Spleen (tissue), 11 donors: Measurements from ENCODE around the gene ZNF789. TPM values are rescaled to one million over a fixed set of nuclear protein-coding genes. Genes with fewer than 3 reads are reported as not detected.
"Not testable (repeated sequence)": the region's sequence is repeated elsewhere in the genome, so short reads cannot be mapped to it uniquely, and the experiment has no call there.

Source experiments
- DNase-seq: peaks from one replicate; pipeline ENCODE4 v3.0.0-alpha.2; 2020
- H3K27ac ChIP-seq, 8 donors: fragments of 200-600 bp; sonication (generic) in 7 of 8; 1 replicate in 4 of 8; 2 replicates in 4 of 8; pipeline versions ENCODE4 v1.5.0 to v1.8.0; 2016 to 2021; ENCODE audit warnings: inconsistent platforms in 4 of 8, mild to moderate bottlenecking in 4 of 8, moderate library complexity in 1 of 8
- H3K27me3 ChIP-seq, 7 donors: fragments of 200-600 bp; sonication (generic) in 6 of 7; replicated peaks in 1 of 7; 1 replicate in 4 of 7; 2 replicates in 3 of 7; pipeline versions ENCODE4 v1.5.0 to v1.8.0; 2016 to 2021; ENCODE audit warnings: inconsistent platforms in 3 of 7, mild to moderate bottlenecking in 1 of 7
- H3K36me3 ChIP-seq, 6 donors: fragments of 200-600 bp; sonication (generic) in 5 of 6; 1 replicate in 4 of 6; 2 replicates in 2 of 6; pipeline versions ENCODE4 v1.5.0 to v1.8.0; 2016 to 2021; ENCODE audit warnings: inconsistent platforms in 2 of 6
- H3K4me1 ChIP-seq, 6 donors: fragments of 200-600 bp; sonication (generic) in 5 of 6; 1 replicate in 3 of 6; 2 replicates in 3 of 6; pipeline versions ENCODE4 v1.5.0 to v1.8.0; 2016 to 2021; ENCODE audit warnings: inconsistent platforms in 3 of 6
- H3K4me3 ChIP-seq, 8 donors: fragments of 200-600 bp; sonication (generic) in 7 of 8; 1 replicate in 4 of 8; 2 replicates in 4 of 8; pipeline versions ENCODE4 v1.5.0 to v1.8.0; 2016 to 2021; ENCODE audit warnings: inconsistent platforms in 4 of 8, mild to moderate bottlenecking in 4 of 8, moderate library complexity in 2 of 8
- H3K9me3 ChIP-seq, 8 donors: fragments of 200-600 bp; sonication (generic) in 7 of 8; 1 replicate in 4 of 8; 2 replicates in 4 of 8; pipeline versions ENCODE4 v1.5.0 to v1.8.0; 2016 to 2021; ENCODE audit warnings: inconsistent platforms in 4 of 8
- POLR2A ChIP-seq, 3 donors: fragments of 450-650 bp; IDR thresholded peaks; one replicate each; pipeline ENCODE4 v1.5.1; 2017; ENCODE audit warnings: antibody characterized with exemption in 3 of 3, mild to moderate bottlenecking in 1 of 3
- POLR2AphosphoS5 ChIP-seq, 3 donors: sonication (generic); formaldehyde crosslinking; IDR thresholded peaks; one replicate each; pipeline ENCODE4 v1.5.1; 2017; ENCODE audit warnings: antibody characterized with exemption in 3 of 3
- WGBS, 5 donors: extraction: QIAGEN DNeasy Blood & Tissue Kit in 3 of 5; methylation state at CpG; one replicate each; pipeline versions ENCODE4 v1.1.5 to v1.1.7; 2013 to 2018; 5-methylcytosine and 5-hydroxymethylcytosine counted together
- intact Hi-C: fragments of 100-400 bp; cut with DNase I; formaldehyde crosslinking; loops from one replicate; pipeline ENCODE4 v1.15.0; 2023; ENCODE audit warnings: low total_unique reads
- polyA plus RNA-seq, 3 donors: library from polyadenylated mRNA; stranded (reverse); fragments of 200-250 nt; gene quantifications; one replicate each; pipeline ENCODE4 v1.2.1, GENCODE V29; 2013
- total RNA-seq, 7 donors: library from RNA; depleted of rRNA in 3 of 7; stranded (reverse); fragments of >200 nt in 3 of 7; fragmentation: NEBNext Ultra II Directional in 4 of 7; extraction: Animal tissue kit (Norgen Biotek cat#: 25700) in 4 of 7; gene quantifications; one replicate each; pipeline versions ENCODE4 v1.1.0 to v1.2.1, GENCODE V29; 2016 to 2021
- TF ChIP-seq, protein P1 (sequence below), 11 experiments: fragments of 200-600 bp in 7 of 11; fragments of 450-650 bp in 4 of 11; sonication (generic) in 4 of 11; IDR thresholded peaks in 8 of 11; conservative IDR thresholded peaks in 3 of 11; 1 replicate in 7 of 11; 2 replicates in 4 of 11; pipeline versions ENCODE4 v1.4.0 to v1.8.0; 2016 to 2021; ENCODE audit warnings: antibody characterized with exemption in 11 of 11, inconsistent platforms in 4 of 11, mild to moderate bottlenecking in 1 of 11
- donor health status: healthy with polysubstance abuse.
- donor health status: DM: no; HTN: no; CAD: no; lungs with moderate emphysema.
- donor health status: DM: no; HTN: no; CAD: no.
- donor health status: Bipolar disorder and iron deficiency.
- donor health status: healthy.
- donor health status: DM: no; HTN: no; CAD: no.
- donor health status: DM: yes; HTN: yes; CAD: no.

Gene ZNF789
- total and polyA plus RNA-seq, 10 donors, result 8.9 to 22.5 (median 13.6) TPM

DNA sequence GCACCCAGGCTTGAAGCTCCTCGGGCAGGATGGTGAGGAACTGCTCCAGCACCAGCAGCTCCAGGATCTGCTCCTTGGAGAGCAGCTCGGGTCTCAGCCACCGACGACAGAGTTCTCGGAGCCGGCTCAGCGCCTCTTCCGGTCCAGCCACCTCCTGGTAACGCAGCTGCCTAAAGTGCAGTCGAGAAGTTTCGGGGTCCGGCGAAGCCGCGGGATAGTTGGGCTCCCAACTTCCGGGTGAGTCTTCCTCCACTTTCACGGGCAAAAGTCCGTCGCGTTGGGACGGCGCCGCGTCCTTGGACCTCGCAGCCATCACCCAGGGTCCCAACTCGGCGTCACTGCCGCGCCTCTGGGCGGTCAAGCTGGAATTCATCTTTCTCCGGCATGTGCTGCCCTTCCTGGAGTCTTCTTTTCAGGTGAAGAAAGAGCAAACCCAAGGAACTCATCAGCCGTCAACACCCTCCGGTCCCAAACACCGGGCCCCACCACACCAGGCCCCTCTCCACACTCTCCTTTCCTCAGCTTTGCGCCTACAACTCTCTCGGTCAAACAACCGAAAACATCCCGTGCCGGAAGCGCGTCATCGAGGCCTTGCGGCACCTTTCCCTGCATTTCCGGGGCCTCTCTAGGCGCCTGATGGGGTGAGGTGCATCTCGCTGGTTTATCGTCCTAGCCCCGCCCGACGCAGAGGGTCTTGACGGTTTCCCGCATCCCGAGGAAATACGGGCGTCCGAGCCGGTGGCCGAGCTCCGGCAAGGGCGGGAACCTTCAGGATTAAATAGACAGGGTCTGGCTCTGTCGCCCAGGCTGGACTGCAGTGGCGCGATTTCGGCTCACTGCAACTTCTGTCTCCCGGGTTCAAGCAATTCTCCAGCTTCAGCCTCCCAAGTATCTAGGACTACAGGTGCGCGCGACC lies 27.3 kb downstream of the ZNF789 start, which contains the start of gene ZNF394:
ZNF394 (minus strand) TSS at position 561 of the 916 bp plus-strand sequence; CDS start at position 373, 188 bp downstream.
- H3K27ac ChIP-seq, result peak within 1 kb of the TSS; percentile 84 to 100 (median 98)

DNA sequence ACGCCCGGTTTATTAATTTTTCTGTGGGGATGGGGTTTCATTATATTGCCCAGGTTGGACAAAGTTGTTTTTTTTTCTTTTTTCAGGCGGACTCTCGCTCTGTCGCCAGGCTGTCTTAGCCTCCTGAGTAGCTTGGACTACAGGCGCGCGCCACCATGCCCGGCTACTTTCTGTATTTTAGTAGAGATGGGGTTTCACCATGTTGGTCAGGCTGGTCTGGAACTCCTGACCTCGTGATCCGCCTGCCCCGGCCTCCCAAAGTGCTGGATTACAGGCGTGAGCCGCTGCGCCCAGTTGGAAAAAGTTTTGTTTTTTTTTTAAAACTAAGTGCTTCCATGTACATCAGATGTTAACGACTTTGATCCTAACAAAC lies 27.9 kb downstream of the ZNF789 start:
- Histone ChIP-seq H3K36me3 (peaks cover 0 to 32% (median 21%) of the 10 kb centered on the region in 6 donors), H3K27me3 (no peaks in the 10 kb centered on the region), H3K27ac (peak overlapping the region; percentile 84 to 100 (median 98)), H3K4me3 (peak overlapping the region; percentile 85 to 99 (median 97)), H3K9me3 (peaks cover 0 to 2% (median 0%) of the 10 kb centered on the region in 8 donors), H3K4me1 (peaks cover 24 to 67% (median 49%) of the 10 kb centered on the region in 6 donors)
- TF ChIP-seq, protein P1, sequence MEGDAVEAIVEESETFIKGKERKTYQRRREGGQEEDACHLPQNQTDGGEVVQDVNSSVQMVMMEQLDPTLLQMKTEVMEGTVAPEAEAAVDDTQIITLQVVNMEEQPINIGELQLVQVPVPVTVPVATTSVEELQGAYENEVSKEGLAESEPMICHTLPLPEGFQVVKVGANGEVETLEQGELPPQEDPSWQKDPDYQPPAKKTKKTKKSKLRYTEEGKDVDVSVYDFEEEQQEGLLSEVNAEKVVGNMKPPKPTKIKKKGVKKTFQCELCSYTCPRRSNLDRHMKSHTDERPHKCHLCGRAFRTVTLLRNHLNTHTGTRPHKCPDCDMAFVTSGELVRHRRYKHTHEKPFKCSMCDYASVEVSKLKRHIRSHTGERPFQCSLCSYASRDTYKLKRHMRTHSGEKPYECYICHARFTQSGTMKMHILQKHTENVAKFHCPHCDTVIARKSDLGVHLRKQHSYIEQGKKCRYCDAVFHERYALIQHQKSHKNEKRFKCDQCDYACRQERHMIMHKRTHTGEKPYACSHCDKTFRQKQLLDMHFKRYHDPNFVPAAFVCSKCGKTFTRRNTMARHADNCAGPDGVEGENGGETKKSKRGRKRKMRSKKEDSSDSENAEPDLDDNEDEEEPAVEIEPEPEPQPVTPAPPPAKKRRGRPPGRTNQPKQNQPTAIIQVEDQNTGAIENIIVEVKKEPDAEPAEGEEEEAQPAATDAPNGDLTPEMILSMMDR (IDR thresholded peaks at IDR 0.05 in 8 of 11, conservative IDR thresholded peaks at IDR 0.05 in 3 of 11), result no peak
- TF ChIP-seq POLR2AphosphoS5 (IDR thresholded peaks at IDR 0.05), result no peak
- no peak for TF ChIP-seq POLR2A (IDR thresholded peaks at IDR 0.05)
- 44 to 60% (median 52%) methylated on average over 16 of the region's 16 CpGs for WGBS, 5 donors
- intact Hi-C loops, result no loop called here
- DNase-seq, result no peak

More for the DNA sequence above, 27.3 kb downstream of the ZNF789 start, which contains the start of gene ZNF394:
- intact Hi-C loops, result no loop called here
- TF ChIP-seq, protein P1 (IDR thresholded peaks at IDR 0.05 in 8 of 11, conservative IDR thresholded peaks at IDR 0.05 in 3 of 11), result peak in 1 of 11 experiments; percentile 32
- TF ChIP-seq POLR2A (IDR thresholded peaks at IDR 0.05), result peak in 2 of 3 donors; percentile 23 to 36
- TF ChIP-seq POLR2AphosphoS5 (IDR thresholded peaks at IDR 0.05), result peak; percentile 95 to 99 (median 95)
- peak; percentile 98 for DNase-seq
- Histone ChIP-seq H3K9me3 (peaks cover 0 to 8% (median 6%) of the 10 kb centered on the region in 8 donors), H3K36me3 (peaks cover 0 to 38% (median 27%) of the 10 kb centered on the region in 6 donors), H3K27me3 (no peaks in the 10 kb centered on the region), H3K4me1 (peaks cover 22 to 64% (median 45%) of the 10 kb centered on the region in 6 donors), H3K4me3 (peak within 1 kb of the TSS; percentile 85 to 99 (median 97))
- WGBS, 5 donors, result 0 to 1% (median 1%) methylated on average over 36 to 68 of the region's 68 CpGs

DNA sequence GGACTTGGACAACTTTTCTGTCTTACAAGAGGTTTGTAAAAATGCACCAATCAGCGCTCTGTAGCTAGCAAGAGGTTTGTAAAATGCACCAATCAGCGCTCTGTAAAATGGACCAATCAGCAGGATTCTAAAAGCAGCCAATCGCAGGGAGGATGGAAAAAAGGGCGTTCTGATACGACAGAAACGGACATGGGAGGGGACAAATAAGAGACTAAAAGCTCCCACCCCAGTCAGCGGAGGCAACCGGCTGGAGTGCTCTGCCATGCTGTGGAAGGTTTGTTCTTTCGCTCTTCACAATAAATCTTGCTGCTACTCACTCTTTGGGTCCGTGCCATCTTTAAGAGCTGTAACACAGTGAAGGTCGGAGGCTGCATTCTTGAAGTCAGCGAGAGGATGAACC lies 28.5 kb downstream of the ZNF789 start:
- peaks cover 0 to 26% (median 15%) of the 10 kb centered on the region in 6 donors for H3K36me3 ChIP-seq
- H3K9me3 ChIP-seq, intact Hi-C loops, H3K27me3 ChIP-seq, DNase-seq: not testable (repeated sequence)
- H3K4me3 ChIP-seq, result peak overlapping the region in 4 of 8 donors; percentile 85 to 99 (median 97)
- peak overlapping the region in 1 of 8 donors; percentile 99 for H3K27ac ChIP-seq
- H3K4me1 ChIP-seq, result peaks cover 30 to 67% (median 53%) of the 10 kb centered on the region in 6 donors
- 90 to 96% (median 93%) methylated on average over 12 of the region's 12 CpGs for WGBS, 5 donors

DNA sequence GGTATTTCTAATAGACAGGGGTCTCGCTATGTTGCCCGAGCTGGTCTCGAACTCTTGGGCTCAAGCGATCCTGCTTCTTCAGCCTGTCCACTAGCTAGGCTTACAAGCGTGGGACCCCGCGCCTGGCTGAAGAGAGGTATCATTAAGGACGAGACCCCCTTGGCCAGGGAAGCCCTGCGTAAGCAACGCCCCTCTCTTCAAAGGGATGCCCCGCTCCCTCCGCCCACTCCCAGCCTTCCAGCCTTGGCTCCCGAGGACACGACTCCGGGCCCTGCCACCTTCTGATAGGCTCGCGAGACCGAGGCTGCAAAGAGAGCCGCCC lies 31.6 kb downstream of the ZNF789 start:
- 10 to 21% (median 12%) methylated on average over 6 to 19 of the region's 19 CpGs for WGBS, 5 donors
- Histone ChIP-seq H3K4me3 (peak overlapping the region; percentile 60 to 98 (median 84)), H3K9me3 (no peaks in the 10 kb centered on the region), H3K4me1 (peaks cover 27 to 67% (median 49%) of the 10 kb centered on the region in 6 donors), H3K36me3 (peaks cover 0 to 5% (median 0%) of the 10 kb centered on the region in 6 donors), H3K27ac (peak overlapping the region; percentile 77 to 97 (median 96)), H3K27me3 (no peaks in the 10 kb centered on the region)
- peak; percentile 99 for DNase-seq
- intact Hi-C loops, result no loop called here
- TF ChIP-seq POLR2AphosphoS5 (IDR thresholded peaks at IDR 0.05) (peak in 2 of 3 donors; percentile 73), POLR2A (IDR thresholded peaks at IDR 0.05) (peak in 1 of 3 donors; percentile 38)
- TF ChIP-seq, protein P1 (IDR thresholded peaks at IDR 0.05 in 8 of 11, conservative IDR thresholded peaks at IDR 0.05 in 3 of 11), result no peak
